Activated CD4-positive, CD25-positive, alpha-beta regulatory T cell treated with anti-CD3 and anti-CD28 coated beads, Interleukin-2, amount 50 U/mL, for 24 hours (primary cell): ENCODE results near the gene CDH23.
A peak's percentile ranks its signal among the peaks of the same experiment; 100 is the strongest.

Experiments
- ATAC-seq, 2 donors: fragments of 150-1000 bp; cut with Tn5 transposase; one replicate each; pipeline ENCODE4 v1.10.0; 2021; ENCODE audit warnings: mild to moderate bottlenecking in 1 of 2, moderate library complexity in 1 of 2

CDH23 gene

GRCh38 chr10:71487726-71488125 is 91.0 kb downstream of the CDH23 start:
- ATAC-seq: no peak

GRCh38 chr10:71489077-71489476 is 92.4 kb downstream of the CDH23 start:
- ATAC-seq: no peak

- no peak for ATAC-seq
These were observed 96.2 kb downstream of the CDH23 start for GRCh38 chr10:71492872-71493271.

GRCh38 chr10:71493741-71494140 is 97.0 kb downstream of the CDH23 start:
- ATAC-seq: peak; percentile 63 to 72

GRCh38 chr10:71494476-71494875 is 97.8 kb downstream of the CDH23 start:
- ATAC-seq: no peak

GRCh38 chr10:71494980-71495381 is 98.3 kb downstream of the CDH23 start:
- ATAC-seq: peak in 1 of 2 donors; percentile 64

- no peak for ATAC-seq
These were observed 100.4 kb downstream of the CDH23 start for GRCh38 chr10:71496927-71497762.

- ATAC-seq: no peak
These were observed 101.1 kb downstream of the CDH23 start for GRCh38 chr10:71497763-71498326.

- ATAC-seq: no peak
These were observed 104.7 kb downstream of the CDH23 start for GRCh38 chr10:71501402-71501801.

- no peak for ATAC-seq
These were observed 105.5 kb downstream of the CDH23 start for GRCh38 chr10:71502190-71502589.

- no peak for ATAC-seq
These were observed 106.1 kb downstream of the CDH23 start for GRCh38 chr10:71502851-71503250.

- no peak for ATAC-seq
These were observed 107.4 kb downstream of the CDH23 start for GRCh38 chr10:71504168-71504567.

- ATAC-seq: no peak
These were observed 107.8 kb downstream of the CDH23 start for GRCh38 chr10:71504570-71504969.

- ATAC-seq: no peak
These were observed 109.1 kb downstream of the CDH23 start for GRCh38 chr10:71505862-71506261.

GRCh38 chr10:71509444-71509843 is 112.7 kb downstream of the CDH23 start:
- ATAC-seq: no peak

GRCh38 chr10:71511206-71511605 is 114.5 kb downstream of the CDH23 start:
- ATAC-seq: no peak

- no peak for ATAC-seq
These were observed 115.6 kb downstream of the CDH23 start for GRCh38 chr10:71512312-71512711.

GRCh38 chr10:71512761-71513539 is 116.2 kb downstream of the CDH23 start:
- ATAC-seq: no peak

GRCh38 chr10:71513540-71513853 is 116.8 kb downstream of the CDH23 start:
- no peak for ATAC-seq

- no peak for ATAC-seq
These were observed 117.2 kb downstream of the CDH23 start for GRCh38 chr10:71513936-71514335.

- no peak for ATAC-seq
These were observed 118.9 kb downstream of the CDH23 start for GRCh38 chr10:71515531-71516172.

GRCh38 chr10:71516890-71517289 is 120.2 kb downstream of the CDH23 start:
- no peak for ATAC-seq
